B cell (primary cell): ENCODE results near the gene SERTAD4. TPM values are rescaled to one million over a fixed set of nuclear protein-coding genes. Genes with fewer than 3 reads are reported as not detected.

Experiments used
- ATAC-seq: fragments of 200-7000 bp; cut with Tn5 transposase; one replicate; pipeline ENCODE4 v1.10.0; 2021; ENCODE audit warnings: low read depth, mild to moderate bottlenecking, moderate number of reproducible peaks, moderate library complexity
- CTCF ChIA-PET: fragments of 350-600 bp; sonication (Branson Sonifier 250); formaldehyde crosslinking; loops from one replicate; lab custom pipeline; 2021; ENCODE audit warnings: antibody characterized with exemption, inconsistent platforms; lab: Charles Lee
- POLR2A ChIA-PET: fragments of 350-600 bp; sonication (Branson Sonifier 250); formaldehyde crosslinking; loops from one replicate; lab custom pipeline; 2021; ENCODE audit warnings: antibody characterized with exemption; lab: Charles Lee
- DNase-seq: peaks from one replicate; pipeline ENCODE4 v3.0.0; 2013
- H2AFZ ChIP-seq: 2 replicates; pipeline ENCODE4 v1.6.1; 2012; ENCODE audit warnings: mild to moderate bottlenecking, low read depth, low read length; ENCODE audit not compliant: insufficient read depth, poor library complexity, severe bottlenecking
- H3K27ac ChIP-seq, 2 donors: 1 replicate in 1 of 2; 2 replicates in 1 of 2; pipeline ENCODE4 v1.5.1; 2012 to 2013; ENCODE audit warnings: low read length in 2 of 2, mild to moderate bottlenecking in 2 of 2, moderate library complexity in 1 of 2
- H3K27me3 ChIP-seq, 4 experiments: fragments of 200-600 bp in 1 of 4; sonication (generic) in 1 of 4; replicated peaks in 1 of 4; 1 replicate in 2 of 4; 2 replicates in 2 of 4; pipeline versions ENCODE4 v1.6.1 to v1.7.0; 2013 to 2016; ENCODE audit warnings: low read length in 3 of 4, mild to moderate bottlenecking in 2 of 4, mixed read lengths in 1 of 4, moderate library complexity in 1 of 4; ENCODE audit not compliant: insufficient read depth in 4 of 4, control insufficient read depth in 3 of 4; ENCODE audit errors: control extremely low read depth in 1 of 4
- H3K36me3 ChIP-seq, 2 experiments: replicated peaks in 1 of 2; 1 replicate in 1 of 2; 2 replicates in 1 of 2; pipeline versions ENCODE4 v1.6.1 to v1.7.1; 2013; ENCODE audit warnings: low read length in 1 of 2; ENCODE audit not compliant: insufficient read depth in 2 of 2, control insufficient read depth in 1 of 2; ENCODE audit errors: control extremely low read depth in 1 of 2, extremely low read depth in 1 of 2
- H3K4me1 ChIP-seq, 2 donors: fragments of 200-600 bp in 1 of 2; sonication (generic) in 1 of 2; 1 replicate in 1 of 2; 2 replicates in 1 of 2; pipeline versions ENCODE4 v1.5.1 to v1.6.1; 2013 to 2017; ENCODE audit warnings: low read length in 2 of 2; ENCODE audit not compliant: control insufficient read depth in 2 of 2, insufficient read depth in 2 of 2
- H3K4me2 ChIP-seq: replicated peaks from 2 replicates; pipeline ENCODE3; 2012; ENCODE audit warnings: mild to moderate bottlenecking, low read depth, low read length; ENCODE audit not compliant: poor library complexity, severe bottlenecking
- H3K4me3 ChIP-seq, 5 experiments: fragments of 200-600 bp in 1 of 5; sonication (generic) in 1 of 5; 1 replicate in 3 of 5; 2 replicates in 2 of 5; pipeline versions ENCODE4 v1.5.1 to v1.7.0; 2011 to 2016; ENCODE audit warnings: low read length in 4 of 5, mild to moderate bottlenecking in 4 of 5, low read depth in 2 of 5, control low read depth in 1 of 5, moderate library complexity in 1 of 5; ENCODE audit not compliant: insufficient read depth in 1 of 5; ENCODE audit errors: control extremely low read depth in 1 of 5, extremely low read depth in 1 of 5
- H3K79me2 ChIP-seq: fragments of 200-600 bp; sonication (generic); one replicate; pipeline ENCODE4 v1.6.0; 2016; ENCODE audit warnings: low read length; ENCODE audit not compliant: control insufficient read depth, insufficient read depth
- H3K9ac ChIP-seq: fragments of 200-600 bp; sonication (generic); 2 replicates; pipeline ENCODE4 v1.6.1; 2017; ENCODE audit warnings: mild to moderate bottlenecking, low read length, moderate library complexity
- H3K9me3 ChIP-seq, 3 donors: one replicate each; pipeline versions ENCODE4 v1.6.1 to v1.7.1; 2013; ENCODE audit warnings: low read length in 2 of 3; ENCODE audit not compliant: control insufficient read depth in 2 of 3, insufficient read depth in 1 of 3; ENCODE audit errors: control extremely low read depth in 1 of 3
- H4K20me1 ChIP-seq: 2 replicates; pipeline ENCODE4 v1.6.0; 2012; ENCODE audit warnings: mild to moderate bottlenecking, low read length; ENCODE audit not compliant: insufficient read depth, control insufficient read depth, poor library complexity, severe bottlenecking
- H3K27ac Mint-ChIP-seq: one replicate; pipeline ENCODE4 v1.8.0; 2021; ENCODE audit warnings: mixed read lengths
- H3K27me3 Mint-ChIP-seq: one replicate; pipeline ENCODE4 v1.8.0; 2021; ENCODE audit warnings: mixed read lengths
- H3K4me1 Mint-ChIP-seq: one replicate; pipeline ENCODE4 v1.8.0; 2021; ENCODE audit warnings: mixed read lengths
- H3K4me3 Mint-ChIP-seq: one replicate; pipeline ENCODE4 v1.8.0; 2021; ENCODE audit warnings: mixed read lengths
- H3K9me3 Mint-ChIP-seq: one replicate; pipeline ENCODE4 v1.8.0; 2022; ENCODE audit warnings: mixed read lengths; ENCODE audit not compliant: insufficient read depth
- EZH2 ChIP-seq: IDR thresholded peaks from 2 replicates; pipeline ENCODE4 v1.6.1; 2012; ENCODE audit warnings: borderline replicate concordance, low read depth, mild to moderate bottlenecking, moderate library complexity, low read length; ENCODE audit not compliant: insufficient read depth, poor library complexity, severe bottlenecking
- WGBS: methylation state at CpG from one replicate; pipeline ENCODE4 v1.1.5; 2013; ENCODE audit warnings: missing lambda C conversion rate; ENCODE audit not compliant: insufficient coverage; 5-methylcytosine and 5-hydroxymethylcytosine counted together
- intact Hi-C: fragments of 100-400 bp; cut with micrococcal nuclease; formaldehyde crosslinking; loops from one replicate; pipeline ENCODE4 v1.10.0; 2022
- polyA plus RNA-seq: library from polyadenylated mRNA; depleted of rRNA; stranded (reverse); fragments of >200 nt; gene quantifications from 2 replicates; pipeline ENCODE4 v1.2.3, GENCODE V29; 2012
- total RNA-seq, 2 donors: library from RNA; stranded (reverse); fragments of 120-200 nt in 1 of 2; gene quantifications; 1 replicate in 1 of 2; 2 replicates in 1 of 2; pipeline versions ENCODE4 v1.2.3 to v1.2.4, GENCODE V29; 2013 to 2022
- TF ChIP-seq, protein P1 (sequence below): fragments of 200-600 bp; IDR thresholded peaks from one replicate; pipeline ENCODE4 v1.8.0; 2022; ENCODE audit warnings: antibody characterized with exemption, mild to moderate bottlenecking

Gene SERTAD4
- total and polyA plus RNA-seq, 2 donors (not counting 1 experiment from before 2014, with no cell fraction given) = not detected

- Mint-ChIP-seq H3K4me1 (peaks cover 17% of the 10 kb centered on the region), H3K27ac (no peak overlapping the region), H3K9me3 (no peaks in the 10 kb centered on the region), H3K27me3 (peaks cover 34% of the 10 kb centered on the region), H3K4me3 (no peak overlapping the region)
- POLR2A ChIA-PET = no interaction called here
- CTCF ChIA-PET = no interaction called here
- H3K9ac ChIP-seq = no peak overlapping the region
- H2AFZ ChIP-seq = no peak overlapping the region
- no peak for TF ChIP-seq EZH2
- TF ChIP-seq, protein P1, sequence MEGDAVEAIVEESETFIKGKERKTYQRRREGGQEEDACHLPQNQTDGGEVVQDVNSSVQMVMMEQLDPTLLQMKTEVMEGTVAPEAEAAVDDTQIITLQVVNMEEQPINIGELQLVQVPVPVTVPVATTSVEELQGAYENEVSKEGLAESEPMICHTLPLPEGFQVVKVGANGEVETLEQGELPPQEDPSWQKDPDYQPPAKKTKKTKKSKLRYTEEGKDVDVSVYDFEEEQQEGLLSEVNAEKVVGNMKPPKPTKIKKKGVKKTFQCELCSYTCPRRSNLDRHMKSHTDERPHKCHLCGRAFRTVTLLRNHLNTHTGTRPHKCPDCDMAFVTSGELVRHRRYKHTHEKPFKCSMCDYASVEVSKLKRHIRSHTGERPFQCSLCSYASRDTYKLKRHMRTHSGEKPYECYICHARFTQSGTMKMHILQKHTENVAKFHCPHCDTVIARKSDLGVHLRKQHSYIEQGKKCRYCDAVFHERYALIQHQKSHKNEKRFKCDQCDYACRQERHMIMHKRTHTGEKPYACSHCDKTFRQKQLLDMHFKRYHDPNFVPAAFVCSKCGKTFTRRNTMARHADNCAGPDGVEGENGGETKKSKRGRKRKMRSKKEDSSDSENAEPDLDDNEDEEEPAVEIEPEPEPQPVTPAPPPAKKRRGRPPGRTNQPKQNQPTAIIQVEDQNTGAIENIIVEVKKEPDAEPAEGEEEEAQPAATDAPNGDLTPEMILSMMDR = no peak
- no peaks in the 10 kb centered on the region for H3K9me3 ChIP-seq
- no peak for DNase-seq
- peaks cover 14 to 15% of the 10 kb centered on the region in 2 donors for H3K4me1 ChIP-seq
- H3K27ac ChIP-seq = no peak overlapping the region
- no peak for ATAC-seq
- no peak overlapping the region for H3K4me2 ChIP-seq
- no peaks in the 10 kb centered on the region for H3K36me3 ChIP-seq
- no peaks in the 10 kb centered on the region for H3K79me2 ChIP-seq
- intact Hi-C loops = no loop called here
- peaks cover 1 to 62% (median 41%) of the 10 kb centered on the region in 4 experiments for H3K27me3 ChIP-seq
- H4K20me1 ChIP-seq = no peaks in the 10 kb centered on the region
- no peak overlapping the region for H3K4me3 ChIP-seq
Measured at GRCh38 chr1:210230149-210230695, 2.4 kb upstream of the SERTAD4 start.

GRCh38 chr1:210231846-210232510 is 618 bp upstream of the SERTAD4 start:
- 7% methylated on average over 3 of the region's 20 CpGs for WGBS
- DNase-seq (no peak), ATAC-seq (no peak)
- Histone ChIP-seq H3K36me3 (no peaks in the 10 kb centered on the region), H3K4me3 (no peak overlapping the region), H2AFZ (no peak overlapping the region), H3K27ac (no peak overlapping the region), H3K27me3 (peaks cover 1 to 71% (median 50%) of the 10 kb centered on the region in 4 experiments), H3K4me2 (peak overlapping the region; percentile 22), H4K20me1 (no peaks in the 10 kb centered on the region), H3K79me2 (no peaks in the 10 kb centered on the region), H3K9ac (no peak overlapping the region), H3K9me3 (no peaks in the 10 kb centered on the region), H3K4me1 (peaks cover 14 to 15% of the 10 kb centered on the region in 2 donors)
- no peak for TF ChIP-seq EZH2
- TF ChIP-seq, protein P1 = no peak
- H3K4me1 Mint-ChIP-seq = peaks cover 17% of the 10 kb centered on the region
- no peaks in the 10 kb centered on the region for H3K9me3 Mint-ChIP-seq
- peak overlapping the region; percentile 77 for H3K4me3 Mint-ChIP-seq
- H3K27me3 Mint-ChIP-seq = peaks cover 46% of the 10 kb centered on the region
- H3K27ac Mint-ChIP-seq = no peak overlapping the region
- intact Hi-C loops = no loop called here
- ChIA-PET POLR2A (no interaction called here), CTCF (no interaction called here)
